GM19328 (cell line): ENCODE measurements around the gene NSD2.

ENCODE experiments used
- ATAC-seq: cut with Tn5 transposase; IDR thresholded peaks from one replicate; pipeline ENCODE4 v1.9.1; 2021; ENCODE audit warnings: mild to moderate bottlenecking, moderate library complexity; ENCODE audit not compliant: unreplicated experiment

The NSD2 gene

GRCh38 chr4:1982124-1983052 lies 111.2 kb downstream of the NSD2 start:
- no peak for ATAC-seq

GRCh38 chr4:1983053-1983845 lies 112.1 kb downstream of the NSD2 start:
- no peak for ATAC-seq

- ATAC-seq, result no peak
Observed at GRCh38 chr4:1983846-1984405, 112.7 kb downstream of the NSD2 start.

- ATAC-seq, result no peak
Observed at GRCh38 chr4:1984406-1985191, 113.4 kb downstream of the NSD2 start.

- no peak for ATAC-seq
Observed at GRCh38 chr4:1985294-1985693, 114.1 kb downstream of the NSD2 start.

GRCh38 chr4:1985780-1986577 lies 114.8 kb downstream of the NSD2 start:
- no peak for ATAC-seq

GRCh38 chr4:1986578-1987210 lies 115.5 kb downstream of the NSD2 start:
- ATAC-seq, result no peak

GRCh38 chr4:1987296-1987695 lies 116.1 kb downstream of the NSD2 start:
- ATAC-seq, result no peak

GRCh38 chr4:1987721-1988326 lies 116.6 kb downstream of the NSD2 start:
- ATAC-seq, result no peak

GRCh38 chr4:1988327-1988724 lies 117.1 kb downstream of the NSD2 start:
- ATAC-seq, result no peak

GRCh38 chr4:1989533-1990347 lies 118.5 kb downstream of the NSD2 start:
- no peak for ATAC-seq

- ATAC-seq, result no peak
Observed at GRCh38 chr4:1990348-1990645, 119.1 kb downstream of the NSD2 start.

GRCh38 chr4:1990676-1991075 lies 119.5 kb downstream of the NSD2 start:
- no peak for ATAC-seq

- ATAC-seq, result no peak
Observed at GRCh38 chr4:1991087-1991486, 119.9 kb downstream of the NSD2 start.

GRCh38 chr4:1991596-1992434 lies 120.6 kb downstream of the NSD2 start:
- ATAC-seq, result no peak

GRCh38 chr4:1992468-1993168 lies 121.4 kb downstream of the NSD2 start:
- no peak for ATAC-seq

- no peak for ATAC-seq
Observed at GRCh38 chr4:1993169-1993516, 122.0 kb downstream of the NSD2 start.
